Vagina (tissue), 2 donors: ENCODE data around the gene PHLPP1.

Experiments used
- POLR2A ChIP-seq, 2 donors: fragments of 450-650 bp; IDR thresholded peaks; one replicate each; pipeline ENCODE4 v1.6.1; 2017; ENCODE audit warnings: antibody characterized with exemption in 2 of 2, mild to moderate bottlenecking in 2 of 2, moderate library complexity in 2 of 2
- POLR2AphosphoS5 ChIP-seq, 2 donors: sonication (generic); formaldehyde crosslinking; IDR thresholded peaks; one replicate each; pipeline ENCODE4 v1.9.0; 2017; ENCODE audit warnings: antibody characterized with exemption in 2 of 2, mild to moderate bottlenecking in 2 of 2, low read depth in 1 of 2; ENCODE audit not compliant: insufficient read depth in 1 of 2
- TF ChIP-seq, protein P1 (sequence below), 3 experiments: fragments of 450-650 bp in 2 of 3; fragments of 200-600 bp in 1 of 3; sonication (generic) in 1 of 3; IDR thresholded peaks; one replicate each; pipeline ENCODE4 v1.5.1; 2017 to 2019; ENCODE audit warnings: antibody characterized with exemption in 3 of 3, mild to moderate bottlenecking in 2 of 3, moderate library complexity in 2 of 3

- TF ChIP-seq, protein P1, sequence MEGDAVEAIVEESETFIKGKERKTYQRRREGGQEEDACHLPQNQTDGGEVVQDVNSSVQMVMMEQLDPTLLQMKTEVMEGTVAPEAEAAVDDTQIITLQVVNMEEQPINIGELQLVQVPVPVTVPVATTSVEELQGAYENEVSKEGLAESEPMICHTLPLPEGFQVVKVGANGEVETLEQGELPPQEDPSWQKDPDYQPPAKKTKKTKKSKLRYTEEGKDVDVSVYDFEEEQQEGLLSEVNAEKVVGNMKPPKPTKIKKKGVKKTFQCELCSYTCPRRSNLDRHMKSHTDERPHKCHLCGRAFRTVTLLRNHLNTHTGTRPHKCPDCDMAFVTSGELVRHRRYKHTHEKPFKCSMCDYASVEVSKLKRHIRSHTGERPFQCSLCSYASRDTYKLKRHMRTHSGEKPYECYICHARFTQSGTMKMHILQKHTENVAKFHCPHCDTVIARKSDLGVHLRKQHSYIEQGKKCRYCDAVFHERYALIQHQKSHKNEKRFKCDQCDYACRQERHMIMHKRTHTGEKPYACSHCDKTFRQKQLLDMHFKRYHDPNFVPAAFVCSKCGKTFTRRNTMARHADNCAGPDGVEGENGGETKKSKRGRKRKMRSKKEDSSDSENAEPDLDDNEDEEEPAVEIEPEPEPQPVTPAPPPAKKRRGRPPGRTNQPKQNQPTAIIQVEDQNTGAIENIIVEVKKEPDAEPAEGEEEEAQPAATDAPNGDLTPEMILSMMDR (IDR thresholded peaks at IDR 0.05) = no peak
- TF ChIP-seq POLR2A (IDR thresholded peaks at IDR 0.05) (no peak), POLR2AphosphoS5 (IDR thresholded peaks at IDR 0.05; ENCODE audit: insufficient read depth in 1 of 2, low read depth in 1 of 2) (peak in 1 of 2 donors; percentile 86)
Observed at GRCh38 chr18:62741118-62741566, 25.8 kb downstream of the PHLPP1 start.
